H1 (cell line): Measurements from ENCODE around the gene CCDC88C.

Experiments
- BACH1 ChIP-seq: IDR thresholded peaks from 2 replicates; pipeline ENCODE4 v1.6.1; 2012; ENCODE audit warnings: low read length, improper control_type of control experiment
- BRCA1 ChIP-seq: IDR thresholded peaks from 2 replicates; pipeline ENCODE4 v1.6.1; 2012; ENCODE audit warnings: low read depth, low read length, improper control_type of control experiment
- CTCF ChIP-seq, 3 experiments: IDR thresholded peaks; 1 replicate in 2 of 3; 2 replicates in 1 of 3; pipeline versions ENCODE4 v1.5.1 to v1.6.1; 2011; ENCODE audit warnings: low read length in 3 of 3, mild to moderate bottlenecking in 3 of 3, inconsistent platforms in 2 of 3, low read depth in 1 of 3, moderate library complexity in 1 of 3; ENCODE audit not compliant: insufficient read depth in 1 of 3; ENCODE audit errors: control extremely low read depth in 1 of 3
- EP300 ChIP-seq, 2 experiments: IDR thresholded peaks; 1 replicate in 1 of 2; 2 replicates in 1 of 2; pipeline ENCODE4 v1.6.1; 2011 to 2012; ENCODE audit warnings: low read depth in 2 of 2, low read length in 2 of 2, mild to moderate bottlenecking in 2 of 2, borderline replicate concordance in 1 of 2, inconsistent platforms in 1 of 2, moderate library complexity in 1 of 2
- GABPA ChIP-seq: IDR thresholded peaks from 2 replicates; pipeline ENCODE4 v1.6.1; 2011; ENCODE audit warnings: mild to moderate bottlenecking, low read length, moderate library complexity, borderline replicate concordance; ENCODE audit not compliant: insufficient read depth
- KDM1A ChIP-seq: fragments of 200-600, 300-600 bp; sonication (generic); IDR thresholded peaks from 2 replicates; pipeline ENCODE4 v1.7.1; 2016; ENCODE audit warnings: mild to moderate bottlenecking, low read length, borderline replicate concordance
- POLR2A ChIP-seq, 2 experiments: IDR thresholded peaks; 1 replicate in 1 of 2; 2 replicates in 1 of 2; pipeline ENCODE4 v1.6.1; 2011; ENCODE audit warnings: low read depth in 2 of 2, low read length in 2 of 2, mild to moderate bottlenecking in 2 of 2; ENCODE audit errors: control extremely low read depth in 1 of 2
- POLR2AphosphoS5 ChIP-seq: IDR thresholded peaks from 2 replicates; pipeline ENCODE4 v1.6.1; 2011; ENCODE audit warnings: low read depth, low read length
- RXRA ChIP-seq: IDR thresholded peaks from 2 replicates; pipeline ENCODE4 v1.6.1; 2011; ENCODE audit warnings: low read depth, mild to moderate bottlenecking, low read length, moderate library complexity; ENCODE audit not compliant: insufficient read depth
- SP2 ChIP-seq: IDR thresholded peaks from 2 replicates; pipeline ENCODE4 v1.6.1; 2012; ENCODE audit warnings: mild to moderate bottlenecking, low read length, inconsistent platforms
- SP4 ChIP-seq: IDR thresholded peaks from 2 replicates; pipeline ENCODE4 v1.6.1; 2012; ENCODE audit warnings: low read length, inconsistent platforms
- YY1 ChIP-seq: IDR thresholded peaks from 2 replicates; pipeline ENCODE4 v1.6.1; 2011; ENCODE audit warnings: low read depth, mild to moderate bottlenecking, low read length

GRCh38 chr14:91303091-91303923, 114.3 kb downstream of the CCDC88C start:
- TF ChIP-seq CTCF (IDR thresholded peaks at IDR 0.05; ENCODE audit: control extremely low read depth in 1 of 3, insufficient read depth in 1 of 3, low read depth in 1 of 3, low read length in 3 of 3) (no peak), BACH1 (no peak), GABPA (no peak), KDM1A (no peak), SP2 (no peak), POLR2A (IDR thresholded peaks at IDR 0.05; ENCODE audit: control extremely low read depth in 1 of 2, low read depth in 2 of 2, low read length in 2 of 2) (peak in 1 of 2 experiments; percentile 54; a peak in 1 of 3 replicates), POLR2AphosphoS5 (no peak), YY1 (no peak), SP4 (no peak), RXRA (no peak), BRCA1 (no peak), EP300 (IDR thresholded peaks at IDR 0.05; ENCODE audit: borderline replicate concordance in 1 of 2, low read depth in 2 of 2, low read length in 2 of 2) (no peak)
